Effector CD4-positive, alpha-beta T cell (primary cell): ENCODE results near the gene BMP6.

Source experiments
- DNase-seq: peaks from one replicate; pipeline ENCODE4 v3.0.0-alpha.2; 2020

Gene BMP6

GRCh38 chr6:7720346-7720745 lies 5.6 kb upstream of the BMP6 start:
- no peak for DNase-seq

- DNase-seq: no peak
Observed at GRCh38 chr6:7721649-7722048, 4.2 kb upstream of the BMP6 start.

- DNase-seq: no peak
Observed at GRCh38 chr6:7723041-7723447, 2.9 kb upstream of the BMP6 start.

- no peak for DNase-seq
Observed at GRCh38 chr6:7723554-7723953, 2.3 kb upstream of the BMP6 start.

GRCh38 chr6:7725412-7725811 lies 487 bp upstream of the BMP6 start:
- DNase-seq: no peak

- DNase-seq: no peak
Observed at GRCh38 chr6:7726416-7727085, 652 bp downstream of the BMP6 start.

- DNase-seq: no peak
Observed at GRCh38 chr6:7727086-7727945, 1.4 kb downstream of the BMP6 start.

- DNase-seq: no peak
Observed at GRCh38 chr6:7727946-7728854, 2.3 kb downstream of the BMP6 start.

GRCh38 chr6:7728855-7729590 lies 3.1 kb downstream of the BMP6 start:
- no peak for DNase-seq

- DNase-seq: no peak
Observed at GRCh38 chr6:7730001-7730783, 4.3 kb downstream of the BMP6 start.

GRCh38 chr6:7730784-7731227 lies 4.9 kb downstream of the BMP6 start:
- no peak for DNase-seq

- DNase-seq: no peak
Observed at GRCh38 chr6:7731294-7731693, 5.4 kb downstream of the BMP6 start.

GRCh38 chr6:7732228-7732627 lies 6.3 kb downstream of the BMP6 start:
- DNase-seq: no peak

- no peak for DNase-seq
Observed at GRCh38 chr6:7734707-7735383, 8.9 kb downstream of the BMP6 start.

- no peak for DNase-seq
Observed at GRCh38 chr6:7737106-7737505, 11.2 kb downstream of the BMP6 start.

- DNase-seq: no peak
Observed at GRCh38 chr6:7737867-7738266, 12.0 kb downstream of the BMP6 start.

- no peak for DNase-seq
Observed at GRCh38 chr6:7742223-7742785, 16.4 kb downstream of the BMP6 start.

- no peak for DNase-seq
Observed at GRCh38 chr6:7745942-7746341, 20.0 kb downstream of the BMP6 start.

- no peak for DNase-seq
Observed at GRCh38 chr6:7747016-7747415, 21.1 kb downstream of the BMP6 start.

GRCh38 chr6:7747433-7747832 lies 21.5 kb downstream of the BMP6 start:
- DNase-seq: no peak
